GM23338 (cell line): ENCODE results near the gene CSTPP1. TPM values are rescaled to one million over a fixed set of nuclear protein-coding genes. Genes with fewer than 3 reads are reported as not detected.

Source experiments
- ATAC-seq: fragments of 200-7000 bp; cut with Tn5 transposase; 3 replicates; pipeline ENCODE4 v1.9.1; 2020
- DNase-seq: peaks from one replicate; pipeline ENCODE4 v3.0.0-alpha.2; 2015; ENCODE audit warnings: low spot score
- H2AFZ ChIP-seq: fragments of 200-600 bp; sonication (generic); 2 replicates; pipeline ENCODE4 v1.8.0; 2016; ENCODE audit warnings: antibody characterized with exemption, mild to moderate bottlenecking, moderate library complexity
- H3F3A ChIP-seq: fragments of 200-600 bp; sonication (generic); replicated peaks from 2 replicates; pipeline ENCODE4 v1.8.0; 2017; ENCODE audit warnings: antibody characterized with exemption, mixed run types, low read depth
- H3K27ac ChIP-seq: fragments of 200-600 bp; sonication (generic); 2 replicates; pipeline ENCODE4 v1.6.1; 2016; ENCODE audit warnings: low read depth
- H3K27me3 ChIP-seq: fragments of 200-600 bp; sonication (generic); 2 replicates; pipeline ENCODE4 v1.8.0; 2016; ENCODE audit warnings: mild to moderate bottlenecking, mixed run types, moderate library complexity; ENCODE audit not compliant: insufficient read depth
- H3K36me3 ChIP-seq: fragments of 200-600 bp; sonication (generic); 2 replicates; pipeline ENCODE4 v1.8.0; 2016; ENCODE audit warnings: mild to moderate bottlenecking; ENCODE audit not compliant: insufficient read depth
- H3K4me1 ChIP-seq: fragments of 200-600 bp; sonication (generic); 2 replicates; pipeline ENCODE4 v1.8.0; 2016; ENCODE audit warnings: mild to moderate bottlenecking, moderate library complexity; ENCODE audit not compliant: insufficient read depth
- H3K4me2 ChIP-seq: fragments of 200-600 bp; sonication (generic); 2 replicates; pipeline ENCODE4 v1.7.1; 2017; ENCODE audit warnings: mixed run types
- H3K4me3 ChIP-seq: fragments of 200-600 bp; sonication (generic); 2 replicates; pipeline ENCODE4 v1.6.1; 2016; ENCODE audit warnings: mixed run types
- H3K79me2 ChIP-seq: fragments of 200-600 bp; sonication (generic); replicated peaks from 2 replicates; pipeline ENCODE4 v1.8.0; 2017; ENCODE audit warnings: mild to moderate bottlenecking; ENCODE audit not compliant: insufficient read depth
- H3K9me2 ChIP-seq: fragments of 200-600 bp; sonication (generic); 2 replicates; pipeline ENCODE4 v1.8.0; 2017; ENCODE audit not compliant: insufficient read depth
- H4K20me1 ChIP-seq: fragments of 200-600 bp; sonication (generic); replicated peaks from 2 replicates; pipeline ENCODE4 v1.8.0; 2017; ENCODE audit warnings: mild to moderate bottlenecking; ENCODE audit not compliant: insufficient read depth
- H3K27ac Mint-ChIP-seq: 2 replicates; pipeline ENCODE4 v1.8.0; 2020; ENCODE audit warnings: inconsistent platforms, mild to moderate bottlenecking, moderate library complexity, mixed read lengths
- H3K27me3 Mint-ChIP-seq: 3 replicates; pipeline ENCODE4 v1.8.0; 2022; ENCODE audit warnings: low read depth, mild to moderate bottlenecking, moderate library complexity, mixed read lengths, inconsistent platforms; ENCODE audit not compliant: insufficient read depth, poor library complexity
- H3K36me3 Mint-ChIP-seq: 3 replicates; pipeline ENCODE4 v1.8.0; 2021; ENCODE audit warnings: low read depth, mild to moderate bottlenecking, inconsistent platforms, moderate library complexity, mixed read lengths
- H3K4me1 Mint-ChIP-seq: 3 replicates; pipeline ENCODE4 v1.8.0; 2020; ENCODE audit warnings: mild to moderate bottlenecking, inconsistent platforms, mixed read lengths
- H3K4me3 Mint-ChIP-seq: 3 replicates; pipeline ENCODE4 v1.8.0; 2021; ENCODE audit warnings: moderate library complexity, mild to moderate bottlenecking, inconsistent platforms, mixed read lengths
- H3K9me3 Mint-ChIP-seq: 3 replicates; pipeline ENCODE4 v1.8.0; 2020; ENCODE audit warnings: moderate library complexity, mild to moderate bottlenecking, inconsistent platforms, mixed read lengths
- CREB1 ChIP-seq: fragments of 250-450 bp; sonication (Bioruptor Pico); IDR thresholded peaks from 2 replicates; pipeline ENCODE4 v1.5.0; 2020; ENCODE audit warnings: low read depth, mild to moderate bottlenecking, moderate library complexity
- ETS1 ChIP-seq: IDR thresholded peaks from 2 replicates; pipeline ENCODE4 v1.6.1; 2016; ENCODE audit warnings: antibody characterized with exemption
- EZH2 ChIP-seq: fragments of 200-600 bp; sonication (generic); IDR thresholded peaks from one replicate; pipeline ENCODE4 v1.8.0; 2017; ENCODE audit warnings: antibody characterized with exemption, mild to moderate bottlenecking, low read depth; ENCODE audit not compliant: unreplicated experiment
- EZH2phosphoT487 ChIP-seq: fragments of 200-600 bp; sonication (generic); IDR thresholded peaks from one replicate; pipeline ENCODE4 v1.8.1; 2018; ENCODE audit warnings: antibody characterized with exemption; ENCODE audit not compliant: unreplicated experiment
- JUNB ChIP-seq: IDR thresholded peaks from one replicate; pipeline ENCODE4 v1.6.1; 2016; ENCODE audit warnings: antibody characterized with exemption; ENCODE audit not compliant: unreplicated experiment
- NANOG ChIP-seq: IDR thresholded peaks from 2 replicates; pipeline ENCODE4 v1.6.1; 2016; ENCODE audit warnings: antibody characterized with exemption, borderline replicate concordance
- POLR2AphosphoS5 ChIP-seq: IDR thresholded peaks from 2 replicates; pipeline ENCODE4 v1.6.1; 2016; ENCODE audit warnings: antibody characterized with exemption, low read depth
- STAT1 ChIP-seq: IDR thresholded peaks from one replicate; pipeline ENCODE4 v1.6.1; 2016; ENCODE audit warnings: antibody characterized with exemption; ENCODE audit not compliant: unreplicated experiment
- ZNF114 ChIP-seq: fragments of 250-450 bp; sonication (Bioruptor Pico); IDR thresholded peaks from 2 replicates; pipeline ENCODE4 v1.5.0; 2020; ENCODE audit warnings: mild to moderate bottlenecking, moderate library complexity
- ZNF331 ChIP-seq: fragments of 250-450 bp; sonication (Bioruptor Pico); IDR thresholded peaks from 2 replicates; pipeline ENCODE4 v1.5.0; 2020; ENCODE audit warnings: low read depth, mild to moderate bottlenecking, moderate library complexity
- polyA plus RNA-seq: library from polyadenylated mRNA; unstranded; fragments of >200 nt; fragmentation: Nextera tagmentation; extraction: Ambion mirVana; gene quantifications from 2 replicates; pipeline ENCODE4 v1.2.1, GENCODE V29; 2016
- total RNA-seq: library from RNA; depleted of rRNA; stranded (reverse); fragments of >200 nt; shearing (Covaris generic); gene quantifications from 2 replicates; pipeline ENCODE4 v1.2.3, GENCODE V29; 2014
- TF ChIP-seq, protein P1 (sequence below), 2 experiments: fragments of 200-600 bp in 1 of 2; sonication (generic) in 1 of 2; conservative IDR thresholded peaks; 2 replicates each; pipeline versions ENCODE4 v1.5.1 to v1.6.1; 2016 to 2017; ENCODE audit warnings: antibody characterized with exemption in 2 of 2, low read depth in 2 of 2, mild to moderate bottlenecking in 2 of 2, moderate library complexity in 1 of 2
- TF ChIP-seq, protein P2 (sequence below): fragments of 250-450 bp; sonication (Bioruptor Pico); IDR thresholded peaks from 2 replicates; pipeline ENCODE4 v1.5.0; 2020; ENCODE audit warnings: mild to moderate bottlenecking, moderate library complexity

The CSTPP1 gene
- total and polyA plus RNA-seq, 2 experiments from 2014 or later = 23.5 to 42.6 TPM

DNA sequence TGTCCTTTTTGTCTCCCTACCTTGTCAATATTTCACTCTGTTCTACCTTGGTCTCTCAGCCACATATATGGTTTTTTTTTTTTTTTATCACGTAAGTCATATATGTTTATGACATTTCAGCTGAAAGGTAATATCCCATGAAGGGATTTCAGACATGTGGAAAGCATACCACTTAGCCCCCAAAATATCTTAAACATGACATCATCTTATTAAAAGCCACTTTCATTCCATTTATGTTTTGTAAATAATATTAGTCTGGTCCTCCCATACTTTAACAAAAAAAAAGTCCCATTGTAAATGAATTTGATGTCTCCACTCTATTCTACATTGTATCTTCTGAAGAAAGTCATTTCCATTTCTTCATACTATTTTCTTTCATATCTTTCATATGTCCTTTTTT is 85.4 kb downstream of the CSTPP1 start:
- peaks cover 19% of the 10 kb centered on the region for H3K4me1 ChIP-seq

DNA sequence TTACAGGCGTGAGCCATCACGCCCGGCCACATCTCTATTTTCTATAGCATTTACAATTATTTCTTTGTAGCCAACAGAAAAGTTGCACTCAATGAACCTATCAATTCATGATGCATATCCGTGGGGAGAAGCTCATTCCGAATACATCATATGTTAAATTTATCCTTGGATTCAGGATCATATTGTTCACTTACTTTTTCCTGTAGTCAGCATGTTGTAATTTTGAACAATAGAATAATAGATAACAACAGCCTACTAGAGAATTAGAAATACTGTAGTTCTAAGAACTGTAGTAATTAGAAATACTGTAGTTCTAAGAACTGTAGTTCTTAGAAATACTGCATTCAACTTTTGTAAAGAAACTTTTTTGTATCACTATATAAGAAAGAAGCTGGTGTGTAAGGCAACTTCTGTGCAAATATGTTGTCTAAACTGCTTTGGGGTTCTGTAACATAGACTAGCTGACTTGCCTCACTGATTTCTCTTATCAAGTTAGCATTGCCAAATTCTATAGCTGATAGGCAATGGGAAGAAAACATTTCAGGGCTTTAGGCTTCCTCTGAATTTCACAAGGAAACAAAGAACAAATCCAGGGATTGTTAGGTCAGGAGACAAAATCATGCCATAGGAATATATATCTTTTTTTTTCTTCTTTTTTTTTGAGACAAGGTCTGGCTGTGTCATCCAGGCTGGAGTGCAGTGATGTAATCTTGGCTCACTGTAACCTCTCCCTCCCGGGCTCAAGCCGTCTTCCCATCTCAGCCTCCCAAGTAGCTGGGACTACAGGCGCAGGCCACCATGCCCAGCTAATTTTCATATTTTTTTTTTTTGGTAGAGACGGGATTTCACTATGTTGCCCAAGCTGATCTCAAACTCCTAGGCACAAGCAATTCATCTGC is 91.9 kb downstream of the CSTPP1 start:
- ATAC-seq (no peak), DNase-seq (no peak)
- H3K27ac ChIP-seq = no peak overlapping the region
- Mint-ChIP-seq H3K9me3 (no peaks in the 10 kb centered on the region), H3K27me3 (peaks cover 5% of the 10 kb centered on the region), H3K27ac (no peak overlapping the region), H3K4me1 (peaks cover 6% of the 10 kb centered on the region), H3K4me3 (no peak overlapping the region), H3K36me3 (no peaks in the 10 kb centered on the region)
- H3K4me1 ChIP-seq = no peaks in the 10 kb centered on the region
- no peaks in the 10 kb centered on the region for H3K9me2 ChIP-seq
- no peak overlapping the region for H3K4me3 ChIP-seq
- H3K27me3 ChIP-seq = no peaks in the 10 kb centered on the region
- no peaks in the 10 kb centered on the region for H3K36me3 ChIP-seq
- no peaks in the 10 kb centered on the region for H3F3A ChIP-seq
- no peaks in the 10 kb centered on the region for H3K79me2 ChIP-seq
- no peak overlapping the region for H3K4me2 ChIP-seq
- H2AFZ ChIP-seq = no peak overlapping the region
- H4K20me1 ChIP-seq = no peaks in the 10 kb centered on the region
- TF ChIP-seq CREB1 (CRISPR knock-in tag) (no peak), POLR2AphosphoS5 (no peak), ZNF331 (no peak), STAT1 (no peak), ETS1 (no peak), ZNF114 (CRISPR knock-in tag) (no peak), NANOG (no peak), EZH2 (no peak), EZH2phosphoT487 (no peak)
- TF ChIP-seq, protein P1, sequence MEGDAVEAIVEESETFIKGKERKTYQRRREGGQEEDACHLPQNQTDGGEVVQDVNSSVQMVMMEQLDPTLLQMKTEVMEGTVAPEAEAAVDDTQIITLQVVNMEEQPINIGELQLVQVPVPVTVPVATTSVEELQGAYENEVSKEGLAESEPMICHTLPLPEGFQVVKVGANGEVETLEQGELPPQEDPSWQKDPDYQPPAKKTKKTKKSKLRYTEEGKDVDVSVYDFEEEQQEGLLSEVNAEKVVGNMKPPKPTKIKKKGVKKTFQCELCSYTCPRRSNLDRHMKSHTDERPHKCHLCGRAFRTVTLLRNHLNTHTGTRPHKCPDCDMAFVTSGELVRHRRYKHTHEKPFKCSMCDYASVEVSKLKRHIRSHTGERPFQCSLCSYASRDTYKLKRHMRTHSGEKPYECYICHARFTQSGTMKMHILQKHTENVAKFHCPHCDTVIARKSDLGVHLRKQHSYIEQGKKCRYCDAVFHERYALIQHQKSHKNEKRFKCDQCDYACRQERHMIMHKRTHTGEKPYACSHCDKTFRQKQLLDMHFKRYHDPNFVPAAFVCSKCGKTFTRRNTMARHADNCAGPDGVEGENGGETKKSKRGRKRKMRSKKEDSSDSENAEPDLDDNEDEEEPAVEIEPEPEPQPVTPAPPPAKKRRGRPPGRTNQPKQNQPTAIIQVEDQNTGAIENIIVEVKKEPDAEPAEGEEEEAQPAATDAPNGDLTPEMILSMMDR (conservative IDR thresholded peaks at IDR 0.05; ENCODE audit: low read depth in 2 of 2) = no peak
- TF ChIP-seq, protein P2, sequence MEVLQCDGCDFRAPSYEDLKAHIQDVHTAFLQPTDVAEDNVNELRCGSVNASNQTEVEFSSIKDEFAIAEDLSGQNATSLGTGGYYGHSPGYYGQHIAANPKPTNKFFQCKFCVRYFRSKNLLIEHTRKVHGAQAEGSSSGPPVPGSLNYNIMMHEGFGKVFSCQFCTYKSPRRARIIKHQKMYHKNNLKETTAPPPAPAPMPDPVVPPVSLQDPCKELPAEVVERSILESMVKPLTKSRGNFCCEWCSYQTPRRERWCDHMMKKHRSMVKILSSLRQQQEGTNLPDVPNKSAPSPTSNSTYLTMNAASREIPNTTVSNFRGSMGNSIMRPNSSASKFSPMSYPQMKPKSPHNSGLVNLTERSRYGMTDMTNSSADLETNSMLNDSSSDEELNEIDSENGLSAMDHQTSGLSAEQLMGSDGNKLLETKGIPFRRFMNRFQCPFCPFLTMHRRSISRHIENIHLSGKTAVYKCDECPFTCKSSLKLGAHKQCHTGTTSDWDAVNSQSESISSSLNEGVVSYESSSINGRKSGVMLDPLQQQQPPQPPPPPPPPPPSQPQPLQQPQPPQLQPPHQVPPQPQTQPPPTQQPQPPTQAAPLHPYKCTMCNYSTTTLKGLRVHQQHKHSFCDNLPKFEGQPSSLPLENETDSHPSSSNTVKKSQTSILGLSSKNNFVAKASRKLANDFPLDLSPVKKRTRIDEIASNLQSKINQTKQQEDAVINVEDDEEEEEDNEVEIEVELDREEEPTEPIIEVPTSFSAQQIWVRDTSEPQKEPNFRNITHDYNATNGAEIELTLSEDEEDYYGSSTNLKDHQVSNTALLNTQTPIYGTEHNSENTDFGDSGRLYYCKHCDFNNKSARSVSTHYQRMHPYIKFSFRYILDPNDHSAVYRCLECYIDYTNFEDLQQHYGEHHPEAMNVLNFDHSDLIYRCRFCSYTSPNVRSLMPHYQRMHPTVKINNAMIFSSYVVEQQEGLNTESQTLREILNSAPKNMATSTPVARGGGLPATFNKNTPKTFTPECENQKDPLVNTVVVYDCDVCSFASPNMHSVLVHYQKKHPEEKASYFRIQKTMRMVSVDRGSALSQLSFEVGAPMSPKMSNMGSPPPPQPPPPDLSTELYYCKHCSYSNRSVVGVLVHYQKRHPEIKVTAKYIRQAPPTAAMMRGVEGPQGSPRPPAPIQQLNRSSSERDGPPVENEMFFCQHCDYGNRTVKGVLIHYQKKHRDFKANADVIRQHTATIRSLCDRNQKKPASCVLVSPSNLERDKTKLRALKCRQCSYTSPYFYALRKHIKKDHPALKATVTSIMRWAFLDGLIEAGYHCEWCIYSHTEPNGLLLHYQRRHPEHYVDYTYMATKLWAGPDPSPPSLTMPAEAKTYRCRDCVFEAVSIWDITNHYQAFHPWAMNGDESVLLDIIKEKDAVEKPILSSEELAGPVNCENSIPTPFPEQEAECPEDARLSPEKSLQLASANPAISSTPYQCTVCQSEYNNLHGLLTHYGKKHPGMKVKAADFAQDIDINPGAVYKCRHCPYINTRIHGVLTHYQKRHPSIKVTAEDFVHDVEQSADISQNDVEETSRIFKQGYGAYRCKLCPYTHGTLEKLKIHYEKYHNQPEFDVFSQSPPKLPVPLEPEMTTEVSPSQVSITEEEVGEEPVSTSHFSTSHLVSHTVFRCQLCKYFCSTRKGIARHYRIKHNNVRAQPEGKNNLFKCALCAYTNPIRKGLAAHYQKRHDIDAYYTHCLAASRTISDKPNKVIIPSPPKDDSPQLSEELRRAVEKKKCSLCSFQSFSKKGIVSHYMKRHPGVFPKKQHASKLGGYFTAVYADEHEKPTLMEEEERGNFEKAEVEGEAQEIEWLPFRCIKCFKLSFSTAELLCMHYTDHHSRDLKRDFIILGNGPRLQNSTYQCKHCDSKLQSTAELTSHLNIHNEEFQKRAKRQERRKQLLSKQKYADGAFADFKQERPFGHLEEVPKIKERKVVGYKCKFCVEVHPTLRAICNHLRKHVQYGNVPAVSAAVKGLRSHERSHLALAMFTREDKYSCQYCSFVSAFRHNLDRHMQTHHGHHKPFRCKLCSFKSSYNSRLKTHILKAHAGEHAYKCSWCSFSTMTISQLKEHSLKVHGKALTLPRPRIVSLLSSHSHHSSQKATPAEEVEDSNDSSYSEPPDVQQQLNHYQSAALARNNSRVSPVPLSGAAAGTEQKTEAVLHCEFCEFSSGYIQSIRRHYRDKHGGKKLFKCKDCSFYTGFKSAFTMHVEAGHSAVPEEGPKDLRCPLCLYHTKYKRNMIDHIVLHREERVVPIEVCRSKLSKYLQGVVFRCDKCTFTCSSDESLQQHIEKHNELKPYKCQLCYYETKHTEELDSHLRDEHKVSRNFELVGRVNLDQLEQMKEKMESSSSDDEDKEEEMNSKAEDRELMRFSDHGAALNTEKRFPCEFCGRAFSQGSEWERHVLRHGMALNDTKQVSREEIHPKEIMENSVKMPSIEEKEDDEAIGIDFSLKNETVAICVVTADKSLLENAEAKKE (CRISPR knock-in tag) = no peak

More for the DNA sequence above, 85.4 kb downstream of the CSTPP1 start:
- peak overlapping the region; percentile 11; the same call in 1 of the 2 replicates for H3K27ac Mint-ChIP-seq
- Histone ChIP-seq H3K9me2 (no peaks in the 10 kb centered on the region), H3K4me2 (no peak overlapping the region), H3K36me3 (no peaks in the 10 kb centered on the region), H3K27ac (no peak overlapping the region; the same call in 1 of the 2 replicates), H3K27me3 (no peaks in the 10 kb centered on the region), H4K20me1 (no peaks in the 10 kb centered on the region), H3K4me3 (no peak overlapping the region), H3F3A (no peaks in the 10 kb centered on the region), H3K79me2 (no peaks in the 10 kb centered on the region), H2AFZ (no peak overlapping the region)
- H3K4me1 Mint-ChIP-seq = peaks cover 19% of the 10 kb centered on the region
- ATAC-seq (no peak), DNase-seq (no peak)
- no peaks in the 10 kb centered on the region; the same call in 2 of the 3 replicates for H3K36me3 Mint-ChIP-seq
- H3K9me3 Mint-ChIP-seq = no peaks in the 10 kb centered on the region
- peaks cover 6% of the 10 kb centered on the region for H3K27me3 Mint-ChIP-seq
- TF ChIP-seq NANOG = no peak
- TF ChIP-seq JUNB = no peak
- no peak overlapping the region for H3K4me3 Mint-ChIP-seq
